HG02623 (cell line): Measurements from ENCODE around the gene GINS1.

Source experiments
- ATAC-seq: cut with Tn5 transposase; IDR thresholded peaks from one replicate; pipeline ENCODE4 v1.9.1; 2021; ENCODE audit warnings: moderate library complexity; ENCODE audit not compliant: unreplicated experiment

The GINS1 gene

GRCh38 chr20:25453035-25453810 is 45.8 kb downstream of the GINS1 start:
- ATAC-seq: no peak

DNA sequence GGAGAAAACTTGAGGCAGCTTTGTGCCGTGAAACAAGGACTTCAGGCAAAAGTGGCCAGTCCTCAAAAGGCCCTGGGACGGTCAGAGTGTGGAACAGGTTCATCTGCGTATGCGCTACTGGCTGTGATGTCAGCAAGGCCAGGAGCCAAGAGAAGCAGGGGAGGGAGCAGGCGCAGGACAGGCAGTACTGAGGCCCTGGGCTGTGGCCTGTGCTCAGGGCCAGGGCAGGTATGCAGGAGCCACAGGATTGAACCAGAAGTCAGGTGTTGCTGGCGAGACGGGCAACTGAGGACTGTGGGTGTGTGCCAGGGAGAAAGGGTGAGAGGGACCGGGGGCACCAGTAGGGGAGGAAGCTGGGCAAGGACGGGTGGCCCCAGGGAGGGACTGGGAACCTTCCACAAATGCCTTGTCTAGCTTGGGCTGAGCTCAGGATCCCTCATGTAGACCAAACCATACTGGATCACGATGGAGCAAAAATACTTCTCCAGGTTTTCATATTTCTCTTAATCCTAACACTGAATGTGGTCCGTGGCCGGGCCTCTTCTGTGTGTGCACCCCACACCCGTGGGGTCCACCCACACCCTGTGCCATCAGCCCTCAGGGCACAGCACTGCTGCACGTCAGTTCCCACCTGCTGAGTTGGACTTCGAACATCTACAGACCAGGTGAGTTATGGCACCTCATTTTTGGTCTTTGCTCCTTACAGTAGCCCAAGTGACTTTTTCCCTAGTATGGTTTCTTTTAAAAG is 46.9 kb downstream of the GINS1 start:
- no peak for ATAC-seq

DNA sequence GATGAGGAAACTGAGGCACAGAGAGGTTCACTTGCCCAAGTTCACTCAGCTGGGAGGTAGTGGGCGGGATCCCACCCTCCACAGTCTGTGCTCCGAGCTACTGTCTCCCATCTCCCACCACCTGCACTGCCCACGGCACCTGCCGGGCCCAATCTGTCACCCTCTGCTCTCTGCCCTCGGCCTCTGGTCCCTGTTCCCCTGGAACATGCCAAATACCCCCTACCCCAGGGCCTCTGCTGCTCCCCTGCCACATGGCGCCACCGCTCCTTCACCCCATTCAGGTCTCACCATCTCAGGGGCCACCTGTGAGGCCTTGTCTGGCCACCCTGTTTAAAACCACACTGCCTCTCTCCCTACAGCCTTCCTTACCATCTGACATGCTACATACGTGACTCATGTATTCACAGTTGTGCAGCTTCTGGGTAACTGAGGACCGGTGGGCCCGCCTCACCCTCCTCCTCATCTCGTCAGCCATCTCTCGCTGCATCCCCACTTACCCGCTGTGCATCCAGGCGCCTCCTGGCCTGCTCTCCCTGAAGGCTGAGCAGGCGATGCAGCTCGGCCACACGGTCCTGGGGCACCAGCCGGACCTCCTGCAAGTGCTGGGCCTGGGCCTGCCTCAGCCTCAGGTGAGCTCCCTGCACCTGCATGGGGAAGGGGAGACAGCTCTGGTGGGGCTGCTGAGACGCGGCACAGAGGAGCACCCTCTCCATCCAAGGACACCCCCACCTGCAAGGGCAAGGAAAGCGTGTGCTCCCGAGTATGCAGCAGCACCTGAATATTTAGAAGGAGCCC is 50.6 kb downstream of the GINS1 start:
- ATAC-seq: no peak

- ATAC-seq: no peak
Observed at GRCh38 chr20:25459111-25459830, 51.8 kb downstream of the GINS1 start.

DNA sequence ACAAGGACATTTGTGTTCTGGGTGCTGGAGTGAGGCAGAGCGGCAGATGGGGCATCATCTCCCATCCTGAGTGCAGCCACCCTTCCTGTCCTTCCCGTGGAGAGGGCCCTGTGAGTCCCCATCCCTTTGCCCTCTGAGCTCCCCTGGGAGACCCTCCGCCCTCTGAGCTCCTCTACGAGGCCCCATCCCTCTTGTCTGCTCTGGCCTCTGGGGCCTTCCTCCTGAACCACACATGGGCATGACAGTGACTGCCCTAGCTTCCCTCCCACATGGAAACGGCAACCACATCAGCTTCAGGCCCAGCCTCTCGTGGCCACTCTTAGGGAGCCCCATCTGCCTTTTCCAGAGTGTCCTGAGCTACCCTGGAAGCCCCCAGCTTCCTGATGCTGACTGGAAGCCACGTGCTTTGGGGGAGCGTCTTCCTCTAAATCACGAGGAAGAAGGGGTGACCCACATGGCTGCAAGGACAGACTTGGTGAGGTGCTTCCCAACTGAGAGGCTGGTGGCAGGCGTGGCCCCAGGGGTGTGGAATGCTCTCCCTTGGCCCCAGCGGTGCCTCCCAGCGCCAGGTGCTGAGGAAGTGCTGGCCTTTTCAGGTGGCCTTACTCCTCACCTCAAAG is 52.6 kb downstream of the GINS1 start:
- ATAC-seq: no peak

- ATAC-seq: no peak
Observed at GRCh38 chr20:25460566-25461280, 53.2 kb downstream of the GINS1 start.

GRCh38 chr20:25461281-25461650 is 53.8 kb downstream of the GINS1 start:
- ATAC-seq: no peak

GRCh38 chr20:25461786-25462545 is 54.5 kb downstream of the GINS1 start:
- ATAC-seq: no peak

DNA sequence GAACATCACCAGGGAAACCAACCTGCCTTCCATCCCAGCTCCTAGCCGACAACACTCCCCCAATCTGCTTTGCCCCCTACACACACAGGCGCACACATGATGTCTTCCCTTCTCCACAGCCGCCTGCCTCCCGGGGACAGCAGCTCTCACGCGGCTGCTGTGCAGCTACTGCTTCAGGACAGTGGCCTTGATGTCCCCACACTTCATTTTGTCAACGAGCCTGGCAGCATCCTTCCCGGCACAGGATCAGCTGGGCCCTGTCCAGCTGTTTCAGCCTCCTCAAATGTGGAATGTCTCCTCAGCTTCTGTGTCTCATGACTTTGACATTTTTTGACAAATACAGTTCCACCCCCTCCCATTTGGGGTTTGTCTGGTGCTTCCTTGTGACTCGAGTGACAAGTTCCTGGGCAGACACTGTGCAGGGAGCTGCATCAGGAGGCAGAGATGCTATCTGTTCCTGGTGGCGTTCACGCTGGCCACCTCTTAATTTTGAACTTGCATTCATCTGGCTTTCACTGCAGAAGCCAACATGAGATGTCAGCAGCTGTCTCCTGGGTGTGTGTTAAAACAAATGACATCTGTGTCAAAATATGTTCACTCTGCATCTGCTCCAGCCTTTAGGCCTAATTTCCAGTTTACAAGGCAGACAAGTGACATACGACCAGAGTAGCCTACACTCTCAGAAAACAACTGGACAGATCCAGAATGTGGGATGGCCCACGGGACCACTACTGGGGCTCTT is 57.2 kb downstream of the GINS1 start:
- no peak for ATAC-seq

GRCh38 chr20:25465243-25466135 is 58.0 kb downstream of the GINS1 start:
- ATAC-seq: no peak

GRCh38 chr20:25466846-25467245 is 59.4 kb downstream of the GINS1 start:
- ATAC-seq: no peak

- ATAC-seq: no peak
Observed at GRCh38 chr20:25467441-25467840, 60.0 kb downstream of the GINS1 start.

- no peak for ATAC-seq
Observed at GRCh38 chr20:25468126-25469075, 60.9 kb downstream of the GINS1 start.

GRCh38 chr20:25469558-25469957 is 62.1 kb downstream of the GINS1 start:
- no peak for ATAC-seq

- ATAC-seq: no peak
Observed at GRCh38 chr20:25470045-25470444, 62.6 kb downstream of the GINS1 start.

DNA sequence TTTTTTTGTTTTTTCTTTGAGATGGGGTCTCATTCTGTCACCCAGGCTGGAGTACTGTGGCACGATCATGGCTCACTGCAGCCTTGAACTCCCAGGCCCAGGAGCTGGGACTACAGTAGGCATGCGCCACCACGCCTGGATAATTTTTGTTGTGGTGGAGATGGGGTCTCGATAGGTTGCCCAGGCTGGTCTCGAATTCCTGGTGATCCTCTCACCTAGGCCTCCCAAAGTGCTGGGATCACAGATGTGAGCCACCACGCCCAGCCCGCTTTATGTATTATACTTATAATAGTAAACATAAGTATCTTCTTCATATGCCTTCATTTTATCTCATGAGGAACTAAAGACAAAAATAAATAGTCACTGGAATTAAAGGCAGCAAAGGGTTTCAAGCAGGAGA is 63.5 kb downstream of the GINS1 start:
- no peak for ATAC-seq
